ENCODE measurements around the gene ERBB4.
"Not testable (repeated sequence)": the region's sequence is repeated elsewhere in the genome, so short reads cannot be mapped to it uniquely, and the experiment has no call there.

The ERBB4 gene

DNA sequence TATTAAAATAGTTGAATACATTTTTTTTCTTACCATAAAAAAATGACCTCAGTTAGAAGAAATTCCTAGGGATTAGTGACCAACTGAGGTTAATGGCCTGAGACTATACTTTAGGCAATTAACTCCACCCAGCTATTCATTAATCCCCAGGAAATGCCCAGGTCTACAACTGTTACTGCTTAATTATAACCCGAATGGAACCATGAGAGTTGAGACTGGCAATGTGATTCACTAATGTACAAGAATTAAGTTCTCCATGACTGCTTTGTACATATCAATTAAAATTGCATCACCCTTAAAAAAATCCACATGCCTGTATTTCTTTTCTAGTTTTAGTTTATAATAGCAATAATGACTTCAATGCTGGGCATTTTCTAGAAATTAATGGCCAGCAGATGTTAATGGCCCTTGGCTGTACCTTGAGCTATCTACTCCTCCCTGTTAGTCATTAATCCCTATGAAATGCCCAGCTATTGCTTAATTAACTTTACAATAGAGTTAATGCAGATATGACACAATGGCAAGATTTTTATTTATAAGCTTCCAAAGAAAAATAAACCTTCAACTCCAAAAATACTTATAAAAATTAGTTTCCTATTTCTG is 44.1 kb downstream of the ERBB4 start:
- TF ChIP-seq ZFX (IDR thresholded peaks at IDR 0.05; ENCODE audit: borderline replicate concordance) (no peak), CTCF (IDR thresholded peaks at IDR 0.05) (no peak)
- H3K27ac ChIP-seq: no peak overlapping the region

- H3K27ac ChIP-seq: no peak overlapping the region
- TF ChIP-seq CTCF (IDR thresholded peaks at IDR 0.05): no peak
- no peak for TF ChIP-seq ZFX (IDR thresholded peaks at IDR 0.05; ENCODE audit: borderline replicate concordance)
Measured at GRCh38 chr2:212489719-212490346, 48.8 kb downstream of the ERBB4 start.

DNA sequence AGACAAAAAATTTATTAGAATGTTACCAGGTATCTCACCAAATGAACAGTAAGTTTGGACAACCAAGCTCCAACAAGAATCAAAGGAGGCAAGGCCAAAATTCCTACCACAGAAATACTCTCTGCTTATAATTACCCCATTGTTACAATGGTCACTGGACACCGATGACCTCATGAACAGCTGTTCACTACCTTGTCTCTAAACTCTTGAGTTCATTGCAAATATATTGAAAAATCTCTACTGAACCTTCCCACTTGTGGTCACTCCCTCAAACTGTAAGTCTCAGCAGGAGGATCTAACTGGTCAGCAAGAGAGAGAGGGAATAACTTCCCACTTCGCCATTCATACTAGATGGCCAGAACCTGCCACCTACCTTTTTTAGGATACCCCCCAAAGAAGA is 50.0 kb downstream of the ERBB4 start:
- TF ChIP-seq ZFX (IDR thresholded peaks at IDR 0.05; ENCODE audit: borderline replicate concordance) (no peak), CTCF (IDR thresholded peaks at IDR 0.05) (no peak)
- no peak overlapping the region for H3K27ac ChIP-seq

GRCh38 chr2:212484563-212485080 is 54.0 kb downstream of the ERBB4 start:
- H3K27ac ChIP-seq: no peak overlapping the region
- no peak for TF ChIP-seq ZFX (IDR thresholded peaks at IDR 0.05; ENCODE audit: borderline replicate concordance)
- TF ChIP-seq CTCF (IDR thresholded peaks at IDR 0.05): no peak

- H3K27ac ChIP-seq: no peak overlapping the region
- TF ChIP-seq CTCF (IDR thresholded peaks at IDR 0.05) (no peak), ZFX (IDR thresholded peaks at IDR 0.05; ENCODE audit: borderline replicate concordance) (no peak)
Measured at GRCh38 chr2:212480447-212480846, 58.2 kb downstream of the ERBB4 start.

- TF ChIP-seq ZFX (IDR thresholded peaks at IDR 0.05; ENCODE audit: borderline replicate concordance): no peak
- TF ChIP-seq CTCF (IDR thresholded peaks at IDR 0.05): no peak
- H3K27ac ChIP-seq: no peak overlapping the region
Measured at GRCh38 chr2:212477571-212477970, 61.0 kb downstream of the ERBB4 start.

GRCh38 chr2:212473211-212473610 is 65.4 kb downstream of the ERBB4 start:
- no peak for TF ChIP-seq ZFX (IDR thresholded peaks at IDR 0.05; ENCODE audit: borderline replicate concordance)
- TF ChIP-seq CTCF (IDR thresholded peaks at IDR 0.05): no peak
- no peak overlapping the region for H3K27ac ChIP-seq

GRCh38 chr2:212467551-212467950 is 71.1 kb downstream of the ERBB4 start:
- not testable (repeated sequence) for H3K27ac ChIP-seq

Data from 22Rv1 (cell line).